ENCODE results near the gene TKT. TPM values are rescaled to one million over a fixed set of nuclear protein-coding genes. Genes with fewer than 3 reads are reported as not detected.
A peak's percentile ranks its signal among the peaks of the same experiment; 100 is the strongest.
"Not testable (repeated sequence)": the region's sequence is repeated elsewhere in the genome, so short reads cannot be mapped to it uniquely, and the experiment has no call there.

The TKT gene
- total RNA-seq, 1 donor from 2014 or later = 32.1 TPM

DNA sequence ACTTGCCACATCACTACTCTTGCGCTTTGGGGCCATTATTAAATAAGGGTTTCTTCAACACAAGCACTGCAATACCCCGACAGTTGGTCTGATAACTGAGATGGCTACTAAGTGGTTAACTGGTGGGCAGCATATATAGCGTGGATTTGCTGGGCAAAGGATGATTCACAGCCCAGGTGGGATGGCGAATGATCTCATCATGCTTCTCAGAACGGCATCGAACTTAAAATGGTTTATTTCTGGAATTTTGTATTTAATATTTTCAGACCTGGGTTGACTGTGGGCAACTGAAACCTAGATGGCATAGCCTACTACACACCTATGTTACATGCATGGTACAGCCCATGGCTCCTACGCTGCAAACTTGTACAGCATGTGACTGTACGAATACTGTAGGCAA is 26.8 kb upstream of the TKT start:
- no peak overlapping the region for H3K27ac ChIP-seq (replicated peaks)
- intact Hi-C loops (cut with micrococcal nuclease) = no loop called here
- no peaks in the 10 kb centered on the region for H3K27me3 ChIP-seq (ENCODE audit: low read depth)
- no peak overlapping the region for H3K4me3 ChIP-seq
- DNase-seq = no peak
- peaks cover 43% of the 10 kb centered on the region for H3K36me3 ChIP-seq
- no peaks in the 10 kb centered on the region for H3K9me3 ChIP-seq (replicated peaks)
- TF ChIP-seq, protein P1, sequence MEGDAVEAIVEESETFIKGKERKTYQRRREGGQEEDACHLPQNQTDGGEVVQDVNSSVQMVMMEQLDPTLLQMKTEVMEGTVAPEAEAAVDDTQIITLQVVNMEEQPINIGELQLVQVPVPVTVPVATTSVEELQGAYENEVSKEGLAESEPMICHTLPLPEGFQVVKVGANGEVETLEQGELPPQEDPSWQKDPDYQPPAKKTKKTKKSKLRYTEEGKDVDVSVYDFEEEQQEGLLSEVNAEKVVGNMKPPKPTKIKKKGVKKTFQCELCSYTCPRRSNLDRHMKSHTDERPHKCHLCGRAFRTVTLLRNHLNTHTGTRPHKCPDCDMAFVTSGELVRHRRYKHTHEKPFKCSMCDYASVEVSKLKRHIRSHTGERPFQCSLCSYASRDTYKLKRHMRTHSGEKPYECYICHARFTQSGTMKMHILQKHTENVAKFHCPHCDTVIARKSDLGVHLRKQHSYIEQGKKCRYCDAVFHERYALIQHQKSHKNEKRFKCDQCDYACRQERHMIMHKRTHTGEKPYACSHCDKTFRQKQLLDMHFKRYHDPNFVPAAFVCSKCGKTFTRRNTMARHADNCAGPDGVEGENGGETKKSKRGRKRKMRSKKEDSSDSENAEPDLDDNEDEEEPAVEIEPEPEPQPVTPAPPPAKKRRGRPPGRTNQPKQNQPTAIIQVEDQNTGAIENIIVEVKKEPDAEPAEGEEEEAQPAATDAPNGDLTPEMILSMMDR (IDR thresholded peaks at IDR 0.05; ENCODE audit: borderline replicate concordance) = no peak
- no peaks in the 10 kb centered on the region for H3K4me1 ChIP-seq

DNA sequence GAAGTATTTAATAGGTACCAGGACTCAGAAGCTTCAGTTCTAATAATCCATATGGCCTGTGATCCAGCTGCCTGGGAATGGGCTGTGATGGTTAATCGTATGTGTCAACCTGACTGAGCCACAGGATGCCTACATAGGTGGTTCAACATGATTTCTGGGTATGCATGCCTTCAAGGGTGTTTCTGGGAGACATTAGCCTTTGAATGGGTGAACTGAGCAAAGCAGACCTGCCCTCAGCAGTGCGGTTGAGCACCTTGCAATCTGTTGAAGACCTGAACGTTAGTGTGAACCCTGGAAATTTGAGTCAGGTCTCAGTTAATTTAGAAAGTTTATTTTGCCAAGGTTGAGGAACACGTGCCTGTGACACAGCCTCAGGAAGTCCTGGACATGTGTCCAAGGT is 22.8 kb upstream of the TKT start:
- TF ChIP-seq, protein P1 (IDR thresholded peaks at IDR 0.05; ENCODE audit: borderline replicate concordance) = no peak
- intact Hi-C loops (cut with micrococcal nuclease) = no loop called here
- no peak overlapping the region for H3K4me3 ChIP-seq
- H3K36me3 ChIP-seq = peaks cover 8% of the 10 kb centered on the region
- no peaks in the 10 kb centered on the region for H3K4me1 ChIP-seq
- no peak for DNase-seq
- no peak overlapping the region for H3K27ac ChIP-seq (replicated peaks)
- H3K9me3 ChIP-seq (replicated peaks) = no peaks in the 10 kb centered on the region
- H3K27me3 ChIP-seq (ENCODE audit: low read depth) = no peaks in the 10 kb centered on the region

DNA sequence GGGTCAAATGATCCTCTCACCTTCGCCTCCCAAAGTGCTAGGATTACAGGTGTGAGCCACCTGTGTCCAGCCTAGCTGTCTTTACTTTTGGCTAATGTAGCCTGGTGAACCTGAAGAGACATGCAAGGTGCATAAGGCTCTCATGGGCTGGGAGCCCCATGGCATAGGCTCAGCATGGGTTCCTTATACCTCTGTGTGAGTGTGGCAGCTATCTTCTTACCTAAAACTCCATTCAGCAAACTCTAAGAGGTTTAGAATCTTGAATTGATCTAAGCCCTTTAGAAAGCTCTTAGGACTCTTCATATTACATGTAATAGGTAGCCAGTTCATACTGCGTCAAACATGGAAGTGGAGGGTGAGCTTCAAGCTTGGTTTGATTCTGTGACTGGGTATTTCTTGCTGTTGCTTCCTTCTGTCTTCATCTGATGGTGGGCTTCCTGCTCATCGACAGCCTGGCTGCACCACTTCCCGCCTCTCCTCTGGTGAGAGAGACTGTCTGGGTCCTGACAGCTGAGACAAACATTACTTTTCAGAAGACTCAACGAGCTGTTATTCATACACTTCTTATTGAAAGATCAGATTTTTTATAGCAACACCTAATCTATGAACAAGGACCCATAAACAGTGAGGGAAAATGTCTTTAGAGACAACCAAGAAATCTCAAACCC is 19.2 kb upstream of the TKT start:
- no peaks in the 10 kb centered on the region for H3K27me3 ChIP-seq (ENCODE audit: low read depth)
- H3K36me3 ChIP-seq = no peaks in the 10 kb centered on the region
- H3K4me3 ChIP-seq = no peak overlapping the region
- TF ChIP-seq, protein P1 (IDR thresholded peaks at IDR 0.05; ENCODE audit: borderline replicate concordance) = no peak
- H3K4me1 ChIP-seq = peaks cover 12% of the 10 kb centered on the region
- intact Hi-C loops (cut with micrococcal nuclease) = no loop called here
- H3K9me3 ChIP-seq (replicated peaks) = no peaks in the 10 kb centered on the region
- H3K27ac ChIP-seq (replicated peaks) = no peak overlapping the region
- DNase-seq = no peak

DNA sequence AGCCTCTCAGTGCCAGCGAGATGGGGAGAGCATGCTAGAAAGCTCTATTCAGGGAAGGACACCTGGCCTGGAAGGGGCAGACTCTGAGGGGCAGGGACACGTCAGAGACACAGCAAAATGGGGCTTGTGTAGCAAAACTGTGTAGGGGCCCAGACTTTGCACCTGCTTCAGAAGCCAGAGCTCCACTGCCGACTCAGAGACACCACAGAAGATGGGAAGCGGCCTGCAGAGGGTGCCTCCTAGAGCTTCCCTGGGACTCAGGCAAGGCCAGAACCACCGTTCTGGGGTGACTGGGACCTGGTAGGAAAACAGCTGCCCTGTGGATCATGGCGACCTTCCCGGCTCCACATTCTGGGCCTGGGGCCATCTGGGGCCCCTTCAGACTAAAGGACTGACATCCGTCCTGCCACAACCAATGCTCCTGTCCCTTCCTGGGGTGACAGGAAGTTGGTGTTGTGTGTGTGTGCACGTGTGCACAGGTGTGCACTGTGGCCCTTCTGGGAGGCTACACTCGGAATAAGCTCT is 17.4 kb upstream of the TKT start:
- intact Hi-C loops (cut with micrococcal nuclease) = no loop called here
- H3K4me1 ChIP-seq = peaks cover 20% of the 10 kb centered on the region
- no peak overlapping the region for H3K27ac ChIP-seq (replicated peaks)
- no peak for DNase-seq
- TF ChIP-seq, protein P1 (IDR thresholded peaks at IDR 0.05; ENCODE audit: borderline replicate concordance) = no peak
- no peak overlapping the region for H3K4me3 ChIP-seq
- no peaks in the 10 kb centered on the region for H3K9me3 ChIP-seq (replicated peaks)
- H3K36me3 ChIP-seq = no peaks in the 10 kb centered on the region
- no peaks in the 10 kb centered on the region for H3K27me3 ChIP-seq (ENCODE audit: low read depth)

DNA sequence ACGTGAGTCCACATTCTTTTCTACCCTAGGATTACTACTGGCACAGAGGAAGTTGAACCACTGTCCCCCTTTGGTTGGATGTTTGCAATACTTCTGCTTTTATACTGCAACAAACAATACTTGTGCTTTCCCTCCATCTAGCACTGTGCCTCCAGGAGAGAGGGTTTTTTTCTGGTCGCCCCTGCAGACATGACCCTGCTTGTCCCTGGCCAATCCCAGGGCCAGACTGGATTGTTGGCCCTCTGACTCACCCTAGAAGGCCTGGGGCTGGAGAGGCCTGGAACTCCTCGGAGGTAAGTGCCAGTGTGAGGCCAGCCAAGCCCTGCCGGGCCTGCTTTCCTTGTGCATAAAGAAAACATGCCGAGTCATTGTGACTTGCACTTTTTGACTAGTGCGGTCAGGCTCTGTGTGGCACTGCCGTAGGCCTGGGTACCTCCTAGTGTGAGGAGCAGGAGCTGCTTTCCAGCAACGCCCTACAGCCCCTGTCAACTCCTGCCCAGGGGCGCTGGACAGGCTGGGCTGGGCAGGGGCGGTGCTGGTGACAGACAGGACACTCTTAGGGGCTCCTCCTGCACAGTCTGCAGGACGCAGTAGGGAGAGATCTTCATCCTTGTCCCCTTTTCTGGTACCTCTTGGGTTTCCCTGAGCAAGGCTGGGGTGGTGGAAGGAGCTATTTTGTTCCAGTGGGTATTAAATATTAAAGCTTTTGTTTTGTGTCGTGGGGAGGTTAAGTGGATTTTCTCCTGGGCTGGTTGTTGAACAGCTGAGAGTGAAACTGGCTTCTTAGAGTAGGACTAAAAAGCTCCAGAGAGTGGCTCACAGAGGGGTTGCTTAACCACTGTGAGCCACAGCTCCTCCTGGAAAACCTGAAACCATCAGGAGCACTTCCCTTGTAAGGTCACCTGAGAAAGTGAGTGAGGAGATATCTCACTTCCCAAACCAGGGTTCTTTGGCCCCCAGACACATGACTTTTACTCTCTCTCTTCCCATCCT is 14.4 kb upstream of the TKT start:
- peak overlapping the region; percentile 17 for H3K4me3 ChIP-seq
- no peaks in the 10 kb centered on the region for H3K9me3 ChIP-seq (replicated peaks)
- peaks cover 22% of the 10 kb centered on the region for H3K4me1 ChIP-seq
- no peaks in the 10 kb centered on the region for H3K27me3 ChIP-seq (ENCODE audit: low read depth)
- DNase-seq = peak; percentile 80
- no peaks in the 10 kb centered on the region for H3K36me3 ChIP-seq
- intact Hi-C loops (cut with micrococcal nuclease) = no loop called here
- TF ChIP-seq, protein P1 (IDR thresholded peaks at IDR 0.05; ENCODE audit: borderline replicate concordance) = no peak
- H3K27ac ChIP-seq (replicated peaks) = peak overlapping the region; percentile 93

DNA sequence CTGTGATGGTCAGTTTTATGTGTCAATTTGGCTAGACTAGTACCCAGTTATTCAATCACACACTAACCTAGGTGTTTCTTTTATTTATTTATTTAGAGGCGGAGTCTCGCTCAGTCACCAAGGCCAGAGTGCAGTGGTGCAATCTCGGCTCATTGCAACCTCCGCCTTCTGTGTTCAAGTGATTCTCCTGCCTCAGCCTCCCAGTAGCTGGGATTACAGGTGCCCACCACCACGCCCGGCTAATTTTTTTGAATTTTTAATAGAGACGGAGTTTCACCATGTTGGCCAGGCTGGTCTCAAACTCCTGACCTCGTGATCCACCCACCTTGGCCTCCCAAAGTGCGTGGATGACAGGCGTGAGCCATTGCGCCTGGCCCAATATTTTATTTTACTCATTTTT is 13.4 kb upstream of the TKT start:
- H3K4me3 ChIP-seq; H3K9me3 ChIP-seq (replicated peaks); DNase-seq; H3K36me3 ChIP-seq; intact Hi-C loops (cut with micrococcal nuclease); H3K27me3 ChIP-seq (ENCODE audit: low read depth): not testable (repeated sequence)
- peaks cover 27% of the 10 kb centered on the region for H3K4me1 ChIP-seq
- H3K27ac ChIP-seq (replicated peaks) = peak overlapping the region; percentile 93
